ENCODE results near the gene MAGEB16.

MAGEB16 gene

GRCh38 chrX:35819241-35819640 lies 21.1 kb downstream of the MAGEB16 start:
- H3K4me3 ChIP-seq (replicated peaks in 1 of 2; ENCODE audit: low read depth in 2 of 2, low read length in 2 of 2), result no peak overlapping the region
- no peak for TF ChIP-seq CTCF (IDR thresholded peaks at IDR 0.05; ENCODE audit: low read depth, low read length)
- DNase-seq (ENCODE audit: low read depth in 2 of 2), result no peak

- H3K4me3 ChIP-seq (replicated peaks in 1 of 2; ENCODE audit: low read depth in 2 of 2, low read length in 2 of 2), result no peak overlapping the region
- TF ChIP-seq CTCF (IDR thresholded peaks at IDR 0.05; ENCODE audit: low read depth, low read length), result no peak
- no peak for DNase-seq (ENCODE audit: low read depth in 2 of 2)
Observed at GRCh38 chrX:35826503-35826902, 28.4 kb downstream of the MAGEB16 start.

- no peak overlapping the region for H3K4me3 ChIP-seq (replicated peaks in 1 of 2; ENCODE audit: low read depth in 2 of 2, low read length in 2 of 2)
- TF ChIP-seq CTCF (IDR thresholded peaks at IDR 0.05; ENCODE audit: low read depth, low read length), result no peak
- no peak for DNase-seq (ENCODE audit: low read depth in 2 of 2)
Observed at GRCh38 chrX:35829501-35829900, 31.4 kb downstream of the MAGEB16 start.

GRCh38 chrX:35841872-35842271 lies 43.7 kb downstream of the MAGEB16 start:
- no peak for DNase-seq (ENCODE audit: low read depth in 2 of 2)
- no peak overlapping the region for H3K4me3 ChIP-seq (replicated peaks in 1 of 2; ENCODE audit: low read depth in 2 of 2, low read length in 2 of 2)
- TF ChIP-seq CTCF (IDR thresholded peaks at IDR 0.05; ENCODE audit: low read depth, low read length), result no peak

GRCh38 chrX:35842674-35843073 lies 44.5 kb downstream of the MAGEB16 start:
- TF ChIP-seq CTCF (IDR thresholded peaks at IDR 0.05; ENCODE audit: low read depth, low read length), result no peak

GRCh38 chrX:35847736-35848135 lies 49.6 kb downstream of the MAGEB16 start:
- H3K4me3 ChIP-seq (replicated peaks in 1 of 2; ENCODE audit: low read depth in 2 of 2, low read length in 2 of 2), result no peak overlapping the region
- TF ChIP-seq CTCF (IDR thresholded peaks at IDR 0.05; ENCODE audit: low read depth, low read length), result no peak
- DNase-seq (ENCODE audit: low read depth in 2 of 2), result no peak

More at GRCh38 chrX:35842674-35843073, 44.5 kb downstream of the MAGEB16 start:
- no peak overlapping the region for H3K4me3 ChIP-seq (replicated peaks in 1 of 2; ENCODE audit: low read depth in 2 of 2, low read length in 2 of 2)
- DNase-seq (ENCODE audit: low read depth in 2 of 2), result no peak
